Type B pancreatic cell (in vitro differentiated cells): Measurements from ENCODE around the gene TNRC6C. TPM values are rescaled to one million over a fixed set of nuclear protein-coding genes. Genes with fewer than 3 reads are reported as not detected.

Experiments used
- DNase-seq: peaks from one replicate; pipeline ENCODE4 v3.0.0; 2021; ENCODE audit warnings: mixed read lengths; ENCODE audit not compliant: unreplicated experiment; ENCODE audit errors: extremely low spot score
- H3K27ac Mint-ChIP-seq: 2 replicates; pipeline ENCODE4 v1.8.0; 2021; ENCODE audit warnings: mild to moderate bottlenecking, mixed read lengths
- H3K27me3 Mint-ChIP-seq: 2 replicates; pipeline ENCODE4 v1.8.0; 2021; ENCODE audit warnings: mixed read lengths
- H3K36me3 Mint-ChIP-seq: 2 replicates; pipeline ENCODE4 v1.8.0; 2021; ENCODE audit warnings: mixed read lengths
- H3K4me1 Mint-ChIP-seq: one replicate; pipeline ENCODE4 v1.8.0; 2021; ENCODE audit warnings: mixed read lengths; ENCODE audit not compliant: unreplicated experiment
- H3K4me3 Mint-ChIP-seq: 2 replicates; pipeline ENCODE4 v1.8.0; 2021; ENCODE audit warnings: mild to moderate bottlenecking, mixed read lengths
- H3K9me3 Mint-ChIP-seq: 2 replicates; pipeline ENCODE4 v1.8.0; 2021; ENCODE audit warnings: mixed read lengths
- CTCF ChIP-seq: fragments of 200-600 bp; sonication (generic); conservative IDR thresholded peaks from 2 replicates; pipeline ENCODE4 v1.5.0; 2021; ENCODE audit warnings: antibody characterized with exemption, mild to moderate bottlenecking
- total RNA-seq: library from RNA; stranded (reverse); gene quantifications from 2 replicates; pipeline ENCODE4 v1.2.1, GENCODE V29; 2021; ENCODE audit warnings: low replicate concordance

The TNRC6C gene
- total RNA-seq, 1 donor from 2014 or later = 36.7 TPM

GRCh38 chr17:78013683-78014467 is 55.4 kb downstream of the TNRC6C start:
- Mint-ChIP-seq H3K4me1 (peaks cover 7% of the 10 kb centered on the region), H3K36me3 (no peaks in the 10 kb centered on the region), H3K4me3 (no peak overlapping the region), H3K27me3 (no peaks in the 10 kb centered on the region), H3K27ac (no peak overlapping the region), H3K9me3 (no peaks in the 10 kb centered on the region)
- DNase-seq = no peak
- TF ChIP-seq CTCF = peak; percentile 90

- TF ChIP-seq CTCF = no peak
- Mint-ChIP-seq H3K4me1 (peaks cover 7% of the 10 kb centered on the region), H3K9me3 (no peaks in the 10 kb centered on the region), H3K27ac (no peak overlapping the region), H3K36me3 (no peaks in the 10 kb centered on the region), H3K4me3 (no peak overlapping the region), H3K27me3 (no peaks in the 10 kb centered on the region)
- no peak for DNase-seq
Observed at GRCh38 chr17:78014646-78015045, 56.1 kb downstream of the TNRC6C start.

- no peak overlapping the region for H3K4me3 Mint-ChIP-seq
- TF ChIP-seq CTCF = no peak
Observed at GRCh38 chr17:78016852-78017251, 58.3 kb downstream of the TNRC6C start.

GRCh38 chr17:78019367-78019975 is 61.0 kb downstream of the TNRC6C start:
- H3K4me1 Mint-ChIP-seq = peaks cover 4% of the 10 kb centered on the region
- H3K27me3 Mint-ChIP-seq = no peaks in the 10 kb centered on the region
- no peaks in the 10 kb centered on the region for H3K36me3 Mint-ChIP-seq
- no peak overlapping the region for H3K4me3 Mint-ChIP-seq
- no peaks in the 10 kb centered on the region for H3K9me3 Mint-ChIP-seq
- DNase-seq = no peak
- TF ChIP-seq CTCF = peak; percentile 80
- no peak overlapping the region for H3K27ac Mint-ChIP-seq

More at GRCh38 chr17:78016852-78017251, 58.3 kb downstream of the TNRC6C start:
- Mint-ChIP-seq H3K9me3 (no peaks in the 10 kb centered on the region), H3K27ac (no peak overlapping the region), H3K36me3 (no peaks in the 10 kb centered on the region), H3K4me1 (peaks cover 11% of the 10 kb centered on the region), H3K27me3 (no peaks in the 10 kb centered on the region)
- no peak for DNase-seq

GRCh38 chr17:78019976-78020716 is 61.6 kb downstream of the TNRC6C start:
- no peaks in the 10 kb centered on the region for H3K27me3 Mint-ChIP-seq
- no peaks in the 10 kb centered on the region for H3K9me3 Mint-ChIP-seq
- TF ChIP-seq CTCF = no peak
- peaks cover 4% of the 10 kb centered on the region for H3K4me1 Mint-ChIP-seq
- no peak for DNase-seq
- no peak overlapping the region for H3K27ac Mint-ChIP-seq
- H3K36me3 Mint-ChIP-seq = no peaks in the 10 kb centered on the region
- no peak overlapping the region for H3K4me3 Mint-ChIP-seq
